Lung (tissue), 12 donors: ENCODE results near the gene EHD4. TPM values are rescaled to one million over a fixed set of nuclear protein-coding genes. Genes with fewer than 3 reads are reported as not detected.

Experiments
- ATAC-seq: fragments of 200-7000 bp; cut with Tn5 transposase; one replicate; pipeline ENCODE4 v1.9.1; 2020; ENCODE audit warnings: moderate number of reproducible peaks; ENCODE audit not compliant: insufficient read depth, low FRiP score
- DNase-seq, 3 donors: peaks; one replicate each; pipeline ENCODE4 v3.0.0-alpha.2; 2013 to 2017
- H3K27ac ChIP-seq, 2 donors: one replicate each; pipeline ENCODE4 v1.5.1; 2013; ENCODE audit warnings: mild to moderate bottlenecking in 2 of 2, moderate library complexity in 2 of 2, control low read depth in 1 of 2, inconsistent platforms in 1 of 2, low read depth in 1 of 2, low read length in 1 of 2
- H3K27me3 ChIP-seq, 3 donors: one replicate each; pipeline ENCODE4 v1.5.1; 2013; ENCODE audit warnings: low read length in 2 of 3; ENCODE audit not compliant: control insufficient read depth in 3 of 3, insufficient read depth in 3 of 3
- H3K36me3 ChIP-seq, 4 donors: one replicate each; pipeline ENCODE4 v1.5.1; 2013; ENCODE audit warnings: low read length in 4 of 4, mild to moderate bottlenecking in 1 of 4, moderate library complexity in 1 of 4; ENCODE audit not compliant: control insufficient read depth in 4 of 4, insufficient read depth in 4 of 4
- H3K4me1 ChIP-seq, 5 donors: one replicate each; pipeline ENCODE4 v1.5.1; 2013; ENCODE audit warnings: low read length in 5 of 5, mild to moderate bottlenecking in 2 of 5, moderate library complexity in 1 of 5; ENCODE audit not compliant: control insufficient read depth in 5 of 5, insufficient read depth in 5 of 5
- H3K4me3 ChIP-seq: one replicate; pipeline ENCODE4 v1.5.1; 2013; ENCODE audit warnings: mild to moderate bottlenecking, control low read depth, moderate library complexity
- H3K9ac ChIP-seq, 2 donors: one replicate each; pipeline ENCODE4 v1.5.1; 2013; ENCODE audit warnings: low read length in 2 of 2, control low read depth in 1 of 2; ENCODE audit not compliant: insufficient read depth in 1 of 2
- H3K9me3 ChIP-seq, 4 donors: one replicate each; pipeline ENCODE4 v1.5.1; 2013; ENCODE audit warnings: low read length in 3 of 4, mild to moderate bottlenecking in 1 of 4, moderate library complexity in 1 of 4; ENCODE audit not compliant: control insufficient read depth in 4 of 4, insufficient read depth in 3 of 4
- WGBS, 2 donors: extraction: QIAGEN DNeasy Blood & Tissue Kit; methylation state at CpG; one replicate each; pipeline ENCODE4 v1.1.7; 2013; 5-methylcytosine and 5-hydroxymethylcytosine counted together
- polyA plus RNA-seq, 2 donors: library from polyadenylated mRNA; stranded (reverse); fragments of 200-250 nt; gene quantifications; one replicate each; pipeline ENCODE4 v1.2.1, GENCODE V29; 2013
- total RNA-seq, 2 donors: library from RNA; depleted of rRNA in 1 of 2; stranded (reverse); fragments of >200 nt in 1 of 2; gene quantifications; one replicate each; pipeline ENCODE4 v1.2.1, GENCODE V29; 2014 to 2021
- TF ChIP-seq, protein P1 (sequence below): IDR thresholded peaks from 2 replicates; pipeline ENCODE4 v1.5.1; 2012; ENCODE audit warnings: mild to moderate bottlenecking; ENCODE audit errors: control extremely low read depth, extremely low read depth
- donor health status: control.
- donor health status: control.
- donor health status: Bipolar disorder and iron deficiency.
- donor health status: healthy.
- donor health status: DM: yes; HTN: yes; CAD: no.

Gene EHD4
- total and polyA plus RNA-seq, 4 donors: 16.4 to 36.3 (median 25.9) TPM

DNA sequence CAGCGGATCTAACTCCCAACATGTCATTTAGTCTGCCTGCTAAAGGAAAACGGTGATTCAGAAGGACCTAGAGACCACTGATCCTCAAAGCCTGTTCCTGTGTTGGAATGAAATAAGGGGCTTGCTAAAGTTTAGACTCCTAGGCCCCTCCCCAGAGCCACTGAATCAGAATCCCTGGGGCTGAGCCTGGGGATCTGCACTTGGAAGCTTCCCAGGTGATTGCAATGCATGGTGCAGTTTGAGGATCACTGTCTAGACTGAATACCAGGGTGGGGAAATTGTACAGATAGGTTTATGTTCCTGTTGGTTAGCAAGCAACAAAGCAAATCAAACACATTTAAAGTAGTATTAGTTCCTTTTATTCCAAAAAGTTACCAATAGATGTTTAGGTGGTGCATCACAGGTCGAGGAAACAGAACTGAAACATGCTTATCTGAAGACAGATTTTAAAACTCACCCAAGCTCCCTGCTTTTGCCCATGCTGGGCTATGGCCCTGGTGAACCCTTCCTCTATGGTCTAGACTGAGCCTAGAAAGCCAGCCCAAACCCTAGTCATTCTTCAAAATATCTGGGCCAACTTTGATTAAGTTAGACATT, 48.9 kb downstream of the EHD4 start:
- no peak overlapping the region for H3K4me3 ChIP-seq
- DNase-seq (no peak), ATAC-seq (no peak)
- WGBS, 2 donors: 93 to 96% methylated on average over 3 of the region's 3 CpGs
- H3K9me3 ChIP-seq: no peaks in the 10 kb centered on the region
- peaks cover 0 to 32% (median 22%) of the 10 kb centered on the region in 5 donors for H3K4me1 ChIP-seq
- TF ChIP-seq, protein P1, sequence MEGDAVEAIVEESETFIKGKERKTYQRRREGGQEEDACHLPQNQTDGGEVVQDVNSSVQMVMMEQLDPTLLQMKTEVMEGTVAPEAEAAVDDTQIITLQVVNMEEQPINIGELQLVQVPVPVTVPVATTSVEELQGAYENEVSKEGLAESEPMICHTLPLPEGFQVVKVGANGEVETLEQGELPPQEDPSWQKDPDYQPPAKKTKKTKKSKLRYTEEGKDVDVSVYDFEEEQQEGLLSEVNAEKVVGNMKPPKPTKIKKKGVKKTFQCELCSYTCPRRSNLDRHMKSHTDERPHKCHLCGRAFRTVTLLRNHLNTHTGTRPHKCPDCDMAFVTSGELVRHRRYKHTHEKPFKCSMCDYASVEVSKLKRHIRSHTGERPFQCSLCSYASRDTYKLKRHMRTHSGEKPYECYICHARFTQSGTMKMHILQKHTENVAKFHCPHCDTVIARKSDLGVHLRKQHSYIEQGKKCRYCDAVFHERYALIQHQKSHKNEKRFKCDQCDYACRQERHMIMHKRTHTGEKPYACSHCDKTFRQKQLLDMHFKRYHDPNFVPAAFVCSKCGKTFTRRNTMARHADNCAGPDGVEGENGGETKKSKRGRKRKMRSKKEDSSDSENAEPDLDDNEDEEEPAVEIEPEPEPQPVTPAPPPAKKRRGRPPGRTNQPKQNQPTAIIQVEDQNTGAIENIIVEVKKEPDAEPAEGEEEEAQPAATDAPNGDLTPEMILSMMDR: no peak
- H3K27ac ChIP-seq: peak overlapping the region in 1 of 2 donors; percentile 24
- no peak overlapping the region for H3K9ac ChIP-seq
- peaks cover 0 to 15% (median 2%) of the 10 kb centered on the region in 4 donors for H3K36me3 ChIP-seq
- no peaks in the 10 kb centered on the region for H3K27me3 ChIP-seq

DNA sequence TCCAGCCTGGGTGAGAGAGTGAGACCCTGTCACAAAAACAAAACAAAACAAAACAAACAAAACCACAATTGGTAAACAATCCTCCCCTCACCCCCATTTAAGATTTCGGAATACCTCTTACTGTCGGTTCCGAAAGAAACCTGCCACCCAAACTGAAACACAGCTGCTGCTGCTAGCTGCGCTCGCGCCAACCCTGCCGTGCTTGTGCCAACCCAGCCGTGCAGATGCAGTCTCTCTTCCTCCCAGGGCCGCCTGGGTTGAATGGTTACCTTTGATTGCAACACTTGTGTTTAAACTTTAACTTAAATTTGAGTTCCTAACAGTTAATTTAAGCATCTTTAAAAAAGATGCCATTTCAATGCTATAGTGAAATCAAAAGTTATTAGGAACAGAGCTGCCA, 50.0 kb downstream of the EHD4 start:
- peaks cover 0 to 36% (median 13%) of the 10 kb centered on the region in 5 donors for H3K4me1 ChIP-seq
- H3K9ac ChIP-seq: no peak overlapping the region
- no peaks in the 10 kb centered on the region for H3K9me3 ChIP-seq
- H3K36me3 ChIP-seq: peaks cover 0 to 21% (median 2%) of the 10 kb centered on the region in 4 donors
- peak overlapping the region in 1 of 2 donors; percentile 71 for H3K27ac ChIP-seq
- no peak for DNase-seq
- no peaks in the 10 kb centered on the region for H3K27me3 ChIP-seq
- TF ChIP-seq, protein P1: no peak
- ATAC-seq: no peak
- H3K4me3 ChIP-seq: no peak overlapping the region
- 75% methylated on average over 9 of the region's 9 CpGs for WGBS, 2 donors

DNA sequence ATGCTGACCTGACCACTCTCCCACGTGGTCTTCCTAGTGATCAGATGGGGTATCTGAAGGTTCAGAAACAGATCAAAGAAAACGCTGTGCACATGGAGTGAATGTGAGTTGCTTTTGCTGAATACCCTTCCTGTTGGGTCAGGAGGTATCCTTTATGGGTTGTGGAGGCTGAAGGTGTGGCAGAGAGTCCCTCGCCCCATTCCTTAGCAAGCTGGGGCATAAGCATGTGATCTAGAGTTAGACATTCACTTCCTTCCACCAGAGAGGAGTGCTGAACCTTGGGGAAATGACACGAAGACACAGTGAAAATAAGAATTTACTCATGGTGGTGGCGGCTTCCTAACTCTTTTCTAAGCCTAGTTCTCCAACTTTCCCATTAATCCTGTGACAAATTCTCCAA, 50.7 kb downstream of the EHD4 start:
- peak overlapping the region in 1 of 2 donors; percentile 71 for H3K27ac ChIP-seq
- no peak overlapping the region for H3K9ac ChIP-seq
- H3K36me3 ChIP-seq: peaks cover 0 to 21% (median 2%) of the 10 kb centered on the region in 4 donors
- peaks cover 0 to 39% (median 13%) of the 10 kb centered on the region in 5 donors for H3K4me1 ChIP-seq
- H3K9me3 ChIP-seq: no peaks in the 10 kb centered on the region
- DNase-seq (no peak), ATAC-seq (no peak)
- TF ChIP-seq, protein P1: no peak
- H3K4me3 ChIP-seq: no peak overlapping the region
- WGBS, 2 donors: 81 to 82% methylated on average over 5 of the region's 5 CpGs
- no peaks in the 10 kb centered on the region for H3K27me3 ChIP-seq
